Occipital lobe (tissue), 2 donors: ENCODE results near the gene ENDOG. TPM values are rescaled to one million over a fixed set of nuclear protein-coding genes. Genes with fewer than 3 reads are reported as not detected.

Experiments
- DNase-seq: peaks from one replicate; lab custom pipeline; 2025; lab: John Stamatoyannopoulos, UW
- total RNA-seq: library from RNA; depleted of rRNA; stranded (reverse); fragments of >200 nt; gene quantifications from one replicate; pipeline ENCODE4 v1.2.3, GENCODE V29; 2014

The ENDOG gene
- total RNA-seq, 1 donor from 2014 or later = 21.1 TPM

DNA sequence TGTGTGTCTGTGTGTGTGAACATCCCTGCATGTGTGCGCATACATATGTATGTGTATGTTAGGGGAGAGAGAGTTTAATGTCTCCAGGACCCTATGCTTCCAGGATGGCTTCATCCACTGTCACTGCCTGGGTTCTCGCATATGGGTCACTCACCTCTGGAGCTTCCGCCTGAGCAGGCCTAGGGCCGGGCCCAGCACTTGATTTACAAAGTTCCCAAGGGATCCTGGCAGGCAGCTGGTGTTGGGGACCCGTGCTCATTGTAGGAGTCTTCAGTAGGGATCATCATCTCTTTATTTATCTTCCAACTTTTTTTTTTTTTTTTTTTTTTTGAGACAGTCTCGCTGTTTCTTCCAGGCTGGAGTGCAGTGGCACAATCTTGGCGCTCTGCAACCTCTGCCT is 18.2 kb upstream of the ENDOG start:
- no peak for DNase-seq

DNA sequence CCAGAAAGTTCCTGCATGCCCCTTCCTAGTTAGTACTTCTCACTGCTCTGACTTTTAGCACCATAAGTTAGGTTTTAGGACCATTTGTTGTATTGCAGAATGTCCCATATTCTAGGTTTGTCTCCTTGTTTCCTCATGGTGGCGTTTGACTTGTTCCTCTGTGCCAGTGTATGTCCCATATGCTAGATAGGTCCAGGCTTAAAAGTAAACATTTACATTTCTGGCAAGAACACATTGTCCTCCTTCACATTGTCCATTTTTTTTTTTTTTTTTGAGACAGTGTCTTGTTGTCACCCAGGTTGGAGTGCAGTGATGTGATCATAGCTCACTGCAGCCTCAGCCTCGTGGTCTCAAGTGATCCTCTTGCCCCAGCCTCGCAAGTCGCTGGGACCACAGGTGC is 15.8 kb upstream of the ENDOG start:
- no peak for DNase-seq

DNA sequence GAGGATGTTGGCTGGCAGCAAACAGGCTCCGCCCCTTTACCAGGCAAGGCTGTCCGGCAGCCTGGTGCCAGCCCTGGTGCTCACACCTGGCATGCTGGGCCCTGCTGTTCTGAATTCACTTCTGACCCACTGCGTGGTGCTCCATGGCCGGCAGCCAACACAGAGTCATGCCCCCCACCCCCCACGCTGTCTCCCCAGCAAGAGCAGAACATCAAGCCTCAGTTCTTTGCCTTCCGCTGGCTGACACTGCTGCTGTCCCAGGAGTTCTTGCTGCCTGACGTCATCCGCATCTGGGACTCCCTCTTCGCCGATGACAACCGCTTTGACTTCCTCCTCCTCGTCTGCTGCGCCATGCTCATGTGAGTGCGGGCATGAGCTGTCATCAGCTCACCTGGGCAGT is 12.6 kb upstream of the ENDOG start:
- DNase-seq = peak; percentile 16

DNA sequence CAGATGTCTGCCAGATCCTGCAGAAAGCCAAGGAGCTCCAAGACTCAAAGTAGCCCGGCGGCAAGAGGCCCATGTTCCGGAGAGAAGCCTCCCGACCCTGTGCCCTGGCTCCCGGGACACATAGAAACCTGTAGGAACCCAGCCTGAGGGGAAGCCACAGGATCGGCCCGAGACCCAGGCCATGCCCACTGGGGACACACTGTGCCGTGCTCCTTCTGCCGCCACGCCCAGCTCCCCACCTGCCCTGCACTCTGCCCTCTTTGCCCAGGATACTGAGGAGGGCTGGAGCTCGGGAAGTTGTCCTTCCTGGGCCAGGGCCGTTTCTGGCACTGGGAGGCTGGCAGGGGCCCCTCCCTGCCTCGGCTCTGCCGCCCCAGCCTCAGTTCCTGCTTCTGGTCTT is 10.5 kb upstream of the ENDOG start:
- DNase-seq = no peak

DNA sequence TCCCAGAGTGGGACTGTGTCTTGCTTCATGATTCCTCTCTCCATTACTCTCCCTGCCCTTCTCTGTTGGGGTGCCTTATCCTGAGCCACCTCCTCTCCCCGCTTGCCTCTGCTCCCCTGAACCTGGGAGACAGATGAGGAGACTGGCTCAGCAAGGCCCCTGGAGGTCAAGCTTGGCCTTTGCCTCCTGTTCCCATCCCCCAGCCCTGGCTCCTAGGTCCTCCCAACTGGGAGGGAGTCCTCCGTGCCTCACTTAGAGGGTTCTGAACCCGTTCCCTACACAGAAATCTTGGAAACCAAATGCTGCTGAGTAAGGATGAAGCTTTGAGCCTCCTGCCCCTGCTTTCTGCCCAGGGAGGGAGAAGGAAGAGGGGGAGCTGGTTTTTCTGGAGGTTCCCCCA is 9.8 kb upstream of the ENDOG start:
- no peak for DNase-seq

DNA sequence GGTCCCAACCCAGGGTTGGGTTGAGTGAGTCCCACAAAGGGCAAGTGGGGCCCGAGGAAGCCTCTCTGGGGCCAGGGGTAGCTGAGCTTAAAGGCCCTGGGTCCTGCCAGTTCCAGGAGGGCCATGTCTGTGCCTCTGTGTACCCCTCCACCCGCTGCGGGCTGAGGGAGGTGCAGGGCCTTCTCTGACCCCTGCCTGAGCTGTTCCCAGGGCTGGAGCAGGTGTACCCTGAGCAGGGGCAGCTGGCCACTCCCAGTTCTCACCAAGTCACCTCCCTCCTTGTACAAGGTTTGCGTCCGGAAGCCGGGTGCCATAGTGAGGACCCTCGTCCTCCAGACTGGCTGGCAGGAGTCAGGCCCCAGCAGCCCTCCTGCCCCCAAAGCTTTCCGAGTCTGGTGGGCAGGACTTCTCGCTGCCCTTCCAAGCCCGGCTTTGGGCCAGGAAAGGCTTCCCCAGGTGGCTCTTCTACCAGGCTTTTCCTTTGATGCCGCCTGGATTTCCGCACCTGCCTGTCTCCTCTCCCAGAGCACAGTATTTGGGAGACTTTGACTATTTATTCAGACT is 9.2 kb upstream of the ENDOG start:
- DNase-seq = no peak

DNA sequence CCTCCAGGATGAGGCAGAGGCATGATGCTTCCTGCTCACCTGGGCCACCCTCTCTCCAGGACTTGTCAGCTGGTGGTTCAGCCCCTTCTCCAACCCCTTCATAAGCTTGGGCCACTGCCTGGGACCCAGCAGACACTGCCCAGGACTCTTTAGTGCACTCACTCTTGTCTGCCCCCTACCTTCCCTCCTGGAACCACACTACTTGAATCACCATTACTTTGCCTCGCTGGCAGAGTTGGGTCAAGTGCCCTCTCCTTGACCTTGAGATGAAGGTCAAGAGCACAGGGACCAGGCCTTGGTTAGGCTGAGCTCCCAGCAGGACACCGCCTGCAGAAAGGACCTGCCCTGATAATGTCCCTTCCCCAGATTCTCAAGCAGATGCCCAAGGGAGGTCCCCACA is 8.5 kb upstream of the ENDOG start:
- no peak for DNase-seq

DNA sequence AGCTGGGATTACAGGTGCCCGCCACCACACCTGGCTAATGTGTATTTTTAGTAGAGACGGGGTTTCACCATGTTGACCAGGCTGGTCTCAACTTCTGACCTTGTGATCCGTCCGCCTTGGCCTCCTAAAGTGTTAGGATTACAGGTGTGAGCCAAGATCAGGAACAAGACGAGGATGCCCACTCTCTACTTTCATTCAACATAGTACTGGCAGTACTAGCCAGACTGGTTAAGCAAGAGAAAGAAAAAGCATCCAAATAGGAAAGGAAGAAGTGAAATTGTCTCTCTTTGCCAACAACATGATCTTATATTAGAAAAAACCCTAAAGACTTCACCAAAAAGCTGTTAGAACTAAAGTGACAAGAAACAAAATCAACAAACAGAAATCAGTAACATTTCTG is 7.4 kb upstream of the ENDOG start:
- DNase-seq = no peak

DNA sequence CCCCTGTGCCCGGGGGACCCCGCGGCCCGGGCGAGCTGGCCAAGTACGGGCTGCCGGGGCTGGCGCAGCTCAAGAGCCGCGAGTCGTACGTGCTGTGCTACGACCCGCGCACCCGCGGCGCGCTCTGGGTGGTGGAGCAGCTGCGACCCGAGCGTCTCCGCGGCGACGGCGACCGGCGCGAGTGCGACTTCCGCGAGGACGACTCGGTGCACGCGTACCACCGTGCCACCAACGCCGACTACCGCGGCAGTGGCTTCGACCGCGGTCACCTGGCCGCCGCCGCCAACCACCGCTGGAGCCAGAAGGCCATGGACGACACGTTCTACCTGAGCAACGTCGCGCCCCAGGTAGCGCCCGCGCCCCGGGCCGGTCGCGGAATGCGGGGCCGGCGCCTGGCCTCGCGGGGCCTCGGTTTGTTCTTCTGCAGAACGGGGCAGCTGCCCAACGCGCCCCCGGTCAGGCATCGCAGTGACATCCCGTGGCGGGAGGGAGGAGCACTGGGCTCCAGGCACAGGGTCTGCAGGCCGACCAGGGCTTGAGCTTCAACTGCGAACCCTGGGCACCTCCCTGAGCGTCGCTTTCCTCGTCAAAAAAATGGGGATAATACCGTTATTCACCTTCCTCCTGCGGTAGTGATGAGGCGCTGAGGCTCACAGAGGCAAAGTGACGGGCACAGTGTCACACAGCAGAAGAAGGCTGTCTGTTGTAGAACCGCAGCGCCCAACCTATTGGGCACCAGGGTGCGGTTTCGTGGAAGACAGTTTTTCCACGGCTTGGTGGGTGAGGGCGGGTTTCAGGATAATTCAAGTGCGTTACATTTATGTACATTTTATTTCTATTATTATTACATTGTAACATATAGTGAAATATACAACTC is 777 bp downstream of the ENDOG start:
- peak; percentile 16 for DNase-seq

DNA sequence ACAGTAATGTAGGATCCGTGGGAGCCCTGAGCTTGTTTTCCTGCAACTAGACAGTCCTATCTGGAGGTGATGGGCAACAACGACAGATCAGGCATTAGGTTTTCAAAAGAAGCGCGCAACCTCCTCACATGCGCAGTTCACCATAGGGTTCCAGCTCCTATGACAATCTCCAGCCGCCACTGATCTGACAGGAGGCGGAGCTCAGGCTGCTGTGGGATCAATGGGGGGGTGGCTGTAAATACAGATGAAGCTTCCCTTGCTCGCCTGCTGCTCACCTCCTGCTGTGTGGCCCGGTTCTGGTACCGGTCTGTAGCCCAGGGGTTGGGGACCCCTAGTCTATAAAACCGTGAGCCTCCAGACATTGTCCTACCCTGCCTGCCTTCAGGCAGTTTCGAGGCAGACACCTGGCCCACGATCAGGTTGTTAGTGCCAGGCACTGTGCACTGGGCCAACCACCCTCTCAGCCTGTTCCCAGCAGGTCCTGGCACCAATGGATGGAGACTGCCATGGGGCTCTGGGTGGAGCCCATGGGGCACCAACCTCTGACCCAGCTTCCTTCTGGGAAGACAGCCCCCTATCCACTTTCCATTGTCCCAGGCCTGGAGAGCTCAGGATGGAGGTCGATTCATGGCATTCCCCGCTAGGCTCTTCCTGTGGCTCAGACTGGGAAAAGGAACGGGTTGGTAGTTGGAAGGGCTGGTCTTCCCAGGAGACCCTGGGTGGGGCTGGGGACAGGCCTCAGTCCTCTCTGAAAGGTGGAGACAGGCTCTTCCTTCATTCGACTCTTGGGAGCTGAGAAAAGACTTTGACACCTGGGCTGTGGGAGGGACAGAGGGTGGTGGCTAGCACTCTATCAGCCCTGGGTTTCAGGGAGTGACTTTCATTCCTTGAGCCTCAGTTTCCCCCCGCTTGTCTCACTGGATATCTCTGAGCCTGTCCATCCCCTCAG is 1.7 kb downstream of the ENDOG start:
- DNase-seq = peak; percentile 31

DNA sequence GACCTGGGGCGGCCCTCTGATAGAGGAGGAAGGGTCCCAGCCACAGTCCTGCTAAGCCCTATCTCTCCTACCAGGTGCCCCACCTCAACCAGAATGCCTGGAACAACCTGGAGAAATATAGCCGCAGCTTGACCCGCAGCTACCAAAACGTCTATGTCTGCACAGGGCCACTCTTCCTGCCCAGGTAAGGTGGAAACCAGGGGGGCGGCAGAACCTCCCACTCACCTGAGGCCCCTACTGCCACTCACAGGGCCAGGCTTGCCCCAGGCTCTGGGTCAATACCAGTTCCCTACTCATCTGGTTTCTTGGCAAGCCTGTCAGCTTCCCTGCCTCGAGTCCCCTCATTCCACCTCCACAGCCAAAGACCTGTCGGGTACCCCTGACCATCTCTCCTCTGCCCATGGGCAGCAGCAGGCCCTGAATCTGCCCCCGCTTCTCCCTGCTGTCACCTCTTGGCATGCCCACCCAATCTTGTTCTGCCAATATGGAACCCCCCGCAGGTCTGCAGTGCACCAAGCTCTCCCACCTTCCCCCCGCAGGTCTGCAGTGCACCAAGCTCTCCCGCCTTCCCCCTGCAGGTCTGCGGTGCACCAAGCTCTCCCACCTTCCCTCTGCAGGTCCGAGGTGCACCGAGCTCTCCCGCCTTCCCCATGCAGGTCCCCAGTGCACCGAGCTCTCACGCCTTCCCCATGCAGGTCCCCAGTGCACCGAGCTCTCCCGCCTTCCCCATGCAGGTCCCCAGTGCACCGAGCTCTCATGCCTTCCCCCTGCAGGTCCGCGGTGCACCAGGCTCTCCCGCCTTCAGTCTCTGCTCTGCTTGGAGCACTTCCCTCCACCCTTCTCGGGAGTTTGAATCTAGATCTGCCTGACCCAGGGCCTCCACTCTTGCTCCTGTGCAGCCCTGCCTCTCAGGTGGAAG is 2.6 kb downstream of the ENDOG start:
- no peak for DNase-seq

DNA sequence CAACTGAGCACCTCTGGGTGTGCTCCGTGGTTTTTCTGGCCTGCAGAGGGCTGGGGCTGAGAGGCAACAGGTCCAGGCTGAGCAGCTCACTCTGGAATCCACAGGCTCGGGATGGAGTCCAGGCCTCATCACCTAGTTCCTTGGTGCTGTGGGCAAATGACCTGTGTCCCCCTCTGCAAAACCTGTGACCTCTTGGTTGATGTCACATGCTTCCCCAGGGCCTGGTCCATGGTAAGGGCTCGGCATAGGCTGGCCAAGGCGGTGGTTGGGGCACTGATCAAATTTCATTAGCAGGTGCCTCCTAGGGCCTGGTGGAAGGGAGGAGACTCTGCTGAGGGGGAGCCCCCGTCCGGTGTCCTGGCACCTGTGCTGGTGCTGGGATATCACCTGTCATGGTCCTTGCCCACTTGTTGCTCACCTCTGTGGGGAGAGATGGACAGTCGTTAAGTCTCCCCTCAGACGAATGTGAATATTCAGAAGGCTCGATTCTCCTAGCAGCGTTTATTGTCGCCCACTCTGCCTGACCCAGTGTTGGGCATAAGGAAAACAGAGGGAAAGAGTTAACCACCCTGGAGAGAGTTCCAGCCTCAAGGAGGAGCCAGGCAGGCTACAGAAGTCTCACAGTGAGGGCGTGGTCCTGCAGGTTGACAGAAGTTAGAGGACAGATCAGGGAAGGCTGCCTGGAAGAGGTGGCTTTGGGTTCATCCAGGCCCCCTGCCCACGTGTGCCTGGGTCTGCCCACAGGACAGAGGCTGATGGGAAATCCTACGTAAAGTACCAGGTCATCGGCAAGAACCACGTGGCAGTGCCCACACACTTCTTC is 3.5 kb downstream of the ENDOG start:
- DNase-seq = no peak

DNA sequence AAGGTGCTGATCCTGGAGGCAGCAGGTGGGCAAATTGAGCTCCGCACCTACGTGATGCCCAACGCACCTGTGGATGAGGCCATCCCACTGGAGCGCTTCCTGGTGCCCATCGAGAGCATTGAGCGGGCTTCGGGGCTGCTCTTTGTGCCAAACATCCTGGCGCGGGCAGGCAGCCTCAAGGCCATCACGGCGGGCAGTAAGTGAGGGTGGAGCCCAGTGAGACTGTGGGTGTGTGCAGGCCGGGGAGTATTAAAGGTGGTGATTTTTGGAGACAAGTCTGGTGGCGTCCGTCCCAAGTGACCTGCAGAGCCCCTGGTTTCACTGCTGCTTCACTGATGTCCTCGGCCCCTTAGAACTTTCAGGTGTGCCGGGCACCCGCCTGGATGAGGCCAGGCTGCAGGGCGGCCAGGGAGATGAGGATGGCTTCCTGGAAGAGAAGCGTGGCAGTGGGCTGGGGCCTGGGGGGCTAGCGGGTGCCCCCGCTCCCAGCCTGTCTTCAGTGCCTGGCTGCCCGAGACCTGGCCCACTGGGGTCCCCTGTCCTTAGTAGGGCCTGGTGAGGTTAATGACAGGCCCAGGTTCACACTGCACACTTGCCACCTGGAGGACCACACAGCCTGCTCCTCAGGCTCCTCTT is 4.2 kb downstream of the ENDOG start:
- no peak for DNase-seq

DNA sequence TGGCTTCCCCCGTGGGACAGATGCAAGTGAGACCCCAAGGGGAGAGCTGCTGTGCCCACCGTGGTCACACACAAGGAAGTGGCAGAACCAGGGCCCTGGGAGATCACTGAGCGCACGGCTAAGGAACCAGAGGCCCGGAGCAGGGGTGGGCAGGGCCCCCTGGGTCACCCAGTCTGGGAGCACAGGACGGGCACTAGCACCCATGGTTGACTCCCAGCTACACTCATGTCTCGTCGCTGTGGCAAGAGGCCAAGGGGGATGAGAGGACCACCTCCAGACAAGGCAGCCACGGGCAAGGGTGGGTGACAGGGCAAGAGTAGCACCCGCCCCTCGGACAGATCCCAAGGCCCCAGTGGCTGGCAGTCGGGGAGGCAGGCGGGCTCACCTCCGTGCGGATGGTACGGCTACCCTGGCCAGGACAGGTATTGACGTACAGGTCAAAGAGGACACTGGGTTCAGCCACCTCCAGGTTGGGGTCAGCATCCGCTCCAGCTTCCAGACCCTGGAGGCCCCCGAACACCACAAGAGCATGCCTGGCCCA is 5.1 kb downstream of the ENDOG start:
- DNase-seq = no peak

DNA sequence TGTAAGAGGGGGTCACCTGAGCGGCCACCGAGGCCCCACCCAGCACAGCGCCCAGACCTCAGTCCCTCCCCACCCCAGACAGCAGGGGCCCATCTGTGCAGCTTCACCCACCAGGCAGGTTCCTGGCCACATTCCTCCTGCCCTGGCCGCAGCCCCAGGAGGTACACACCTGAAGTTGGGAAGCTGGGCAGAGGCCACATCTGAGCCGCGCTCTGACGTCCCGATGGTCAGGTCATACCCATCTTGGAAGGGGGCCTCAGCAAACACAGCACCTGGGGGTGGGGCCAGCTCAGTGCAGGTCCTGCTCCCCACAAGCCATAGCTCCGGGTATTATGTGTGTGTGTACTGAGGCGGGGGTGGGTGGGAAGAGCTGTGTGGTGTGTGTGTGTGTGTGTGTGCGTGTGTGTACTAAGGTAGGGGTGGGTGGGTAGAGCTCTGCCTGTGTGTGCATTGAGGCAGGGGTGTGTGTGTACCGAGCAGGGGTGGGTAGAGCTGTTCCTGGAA is 5.7 kb downstream of the ENDOG start:
- no peak for DNase-seq

DNA sequence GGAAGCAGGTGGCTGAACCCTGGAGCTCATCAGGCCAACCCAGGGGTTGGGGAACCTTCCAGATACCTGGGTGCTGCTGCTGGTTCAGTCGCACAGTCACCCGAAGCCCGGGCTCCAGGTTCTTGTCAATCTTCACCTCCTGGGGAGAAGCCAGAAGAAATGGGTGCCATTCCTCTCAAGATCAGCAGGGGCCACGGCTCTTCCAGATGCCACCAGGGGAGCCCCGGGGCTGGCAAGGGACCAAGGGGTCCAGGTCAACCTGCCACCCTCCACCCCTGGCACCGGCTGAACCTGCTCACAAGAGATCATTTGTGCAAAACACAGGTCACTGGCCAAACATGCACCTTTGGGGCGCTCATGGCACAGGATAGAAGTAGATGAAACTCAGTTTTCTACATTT is 6.6 kb downstream of the ENDOG start:
- DNase-seq = no peak

DNA sequence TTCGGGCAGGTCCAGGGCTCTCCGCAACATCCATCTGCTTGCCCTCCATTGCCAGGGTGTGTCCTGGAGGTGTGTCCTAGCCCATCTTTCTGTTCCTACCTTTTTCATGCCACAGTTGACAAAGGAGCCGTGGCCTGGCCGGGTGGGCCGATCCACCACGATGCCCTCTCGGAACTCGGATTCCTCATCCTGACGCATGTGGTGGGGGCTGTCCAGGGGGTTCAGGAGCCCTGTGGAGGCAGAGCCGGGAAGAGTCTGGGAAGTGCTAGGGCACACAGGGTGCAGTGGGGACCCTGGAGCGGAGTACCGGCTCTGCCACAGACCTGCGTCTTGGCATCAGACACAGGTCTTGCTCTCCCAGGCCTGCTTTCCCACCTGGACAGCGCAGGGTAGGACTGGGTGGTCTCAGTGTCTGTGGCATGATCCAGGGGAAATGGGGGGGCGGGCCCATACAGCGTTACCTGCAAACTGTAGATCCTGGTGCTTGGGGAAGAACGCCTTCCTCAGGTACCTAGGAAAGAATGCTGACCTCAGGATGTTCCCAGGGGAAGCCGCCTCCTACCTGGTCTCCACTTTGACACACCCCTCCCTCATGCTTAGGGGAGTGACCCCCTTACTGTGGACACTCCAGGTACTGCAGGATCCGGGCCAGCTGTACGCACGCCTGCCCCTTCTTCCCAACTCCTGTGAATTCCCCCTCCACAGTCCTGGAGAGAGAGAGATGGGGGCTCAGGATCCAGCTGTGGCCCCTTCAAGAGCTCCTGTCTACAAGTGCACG is 7.8 kb downstream of the ENDOG start:
- DNase-seq = no peak

DNA sequence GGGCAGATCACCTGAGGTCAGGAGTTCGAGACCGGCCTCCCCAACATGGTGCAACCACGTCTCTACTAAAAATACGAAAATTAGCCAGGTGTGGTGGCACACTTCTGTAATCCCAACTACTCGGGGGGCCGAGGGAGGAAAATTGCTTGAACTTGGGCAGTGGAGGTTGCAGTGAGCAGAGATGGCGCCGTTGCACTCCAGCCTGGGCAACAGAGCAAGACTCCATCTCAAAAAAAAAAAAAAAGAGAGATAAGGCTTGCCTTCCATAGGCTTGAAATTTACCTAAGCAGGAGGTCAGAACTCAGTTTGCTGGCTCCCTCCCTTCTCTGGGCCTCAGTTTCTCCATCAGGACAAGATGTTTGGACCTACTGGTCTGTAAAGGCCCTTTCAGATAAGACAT is 10.0 kb downstream of the ENDOG start:
- no peak for DNase-seq
